Measurements from ENCODE around the gene ADGRL2. TPM values are rescaled to one million over a fixed set of nuclear protein-coding genes. Genes with fewer than 3 reads are reported as not detected.

ADGRL2 gene
- total RNA-seq, 1 experiment from 2014 or later: 0.20 TPM

GRCh38 chr1:81967951-81968350, 167.2 kb downstream of the ADGRL2 start:
- ATAC-seq (no peak), DNase-seq (ENCODE audit: low read depth, low spot score) (no peak)
- ChIA-PET CTCF (no interaction called here), RAD21 (ENCODE audit: low non-redundant PET in 1 of 2, low total read pairs in 2 of 2, uncharacterized antibody in 2 of 2, unreplicated experiment in 2 of 2) (no interaction called here), POLR2A (no interaction called here)
- Histone ChIP-seq H3K27ac (ENCODE audit: low read depth, low read length) (no peak overlapping the region), H3K4me1 (ENCODE audit: control insufficient read depth in 1 of 2, insufficient read depth in 2 of 2, low read length in 2 of 2) (no peaks in the 10 kb centered on the region), H2AFZ (ENCODE audit: low read depth, low read length, poor library complexity, severe bottlenecking) (no peak overlapping the region), H4K20me1 (ENCODE audit: insufficient read depth) (no peaks in the 10 kb centered on the region), H3K79me2 (ENCODE audit: insufficient read depth, low read length) (no peaks in the 10 kb centered on the region), H3K9ac (ENCODE audit: low read length) (no peak overlapping the region), H3K4me3 (replicated peaks in 1 of 2; ENCODE audit: low read depth in 1 of 2, low read length in 2 of 2) (no peak overlapping the region), H3K9me2 (ENCODE audit: insufficient read depth) (no peaks in the 10 kb centered on the region), H3K36me3 (ENCODE audit: control insufficient read depth in 1 of 2, insufficient read depth in 2 of 2, low read length in 2 of 2) (no peaks in the 10 kb centered on the region), H3K4me2 (ENCODE audit: low read length) (no peak overlapping the region), H3K9me3 (ENCODE audit: control insufficient read depth in 1 of 2, insufficient read depth in 1 of 2, low read depth in 1 of 2, low read length in 2 of 2) (no peaks in the 10 kb centered on the region; a peak in 1 of 4 replicates), H3K27me3 (ENCODE audit: insufficient read depth, low read length) (no peaks in the 10 kb centered on the region)
- intact Hi-C loops (cut with micrococcal nuclease): no loop called here
- TF ChIP-seq EZH2 (IDR thresholded peaks at IDR 0.05) (no peak), YY1 (IDR thresholded peaks at IDR 0.05; ENCODE audit: extremely low read depth, insufficient replicate concordance, low read depth, low read length) (no peak), ATF3 (IDR thresholded peaks at IDR 0.05) (no peak), TCF7L2 (IDR thresholded peaks at IDR 0.05; ENCODE audit: borderline replicate concordance, extremely low read depth, insufficient read depth, insufficient read length) (no peak), SP1 (IDR thresholded peaks at IDR 0.05; ENCODE audit: low read depth) (no peak), CTCF (IDR thresholded peaks at IDR 0.05 in 2 of 3, conservative IDR thresholded peaks at IDR 0.05 in 1 of 3; ENCODE audit: borderline replicate concordance in 1 of 3, insufficient read depth in 1 of 3, low read depth in 2 of 3, low read length in 2 of 3) (no peak), CBX3 (IDR thresholded peaks at IDR 0.05; ENCODE audit: low read depth) (no peak), POLR2AphosphoS5 (IDR thresholded peaks at IDR 0.05; ENCODE audit: low read depth, low read length) (no peak), FOSL1 (IDR thresholded peaks at IDR 0.05; ENCODE audit: low read depth) (no peak), EGR1 (IDR thresholded peaks at IDR 0.05; ENCODE audit: low read depth) (no peak), EZH2phosphoT487 (IDR thresholded peaks at IDR 0.05; ENCODE audit: borderline replicate concordance) (no peak), MAX (IDR thresholded peaks at IDR 0.05) (no peak), ELF1 (IDR thresholded peaks at IDR 0.05; ENCODE audit: borderline replicate concordance, low read depth) (no peak), CEBPB (IDR thresholded peaks at IDR 0.05; ENCODE audit: low read depth) (no peak), SIN3A (IDR thresholded peaks at IDR 0.05; ENCODE audit: low read depth) (no peak), ZFX (IDR thresholded peaks at IDR 0.05) (no peak), ZBTB33 (IDR thresholded peaks at IDR 0.05; ENCODE audit: extremely low read depth, insufficient replicate concordance, low read length) (no peak), SRF (IDR thresholded peaks at IDR 0.05; ENCODE audit: low read depth) (no peak), POLR2A (IDR thresholded peaks at IDR 0.05; ENCODE audit: borderline replicate concordance, extremely low read depth, insufficient read depth, insufficient read length) (no peak)
- BruUV-seq (replicated peaks): no TSS peak
